ENCODE results near the gene LAMTOR5. TPM values are rescaled to one million over a fixed set of nuclear protein-coding genes. Genes with fewer than 3 reads are reported as not detected.

LAMTOR5 gene
- polyA plus RNA-seq, 3 donors: 304 to 420 (median 368) TPM

- no peak overlapping the region for H3K4me3 Mint-ChIP-seq
- no peaks in the 10 kb centered on the region for H3K27me3 ChIP-seq (ENCODE audit: control insufficient read depth in 2 of 2, insufficient read depth in 2 of 2, low read length in 2 of 2)
- no peak for TF ChIP-seq CTCF (IDR thresholded peaks at IDR 0.05)
- H3K4me2 ChIP-seq (replicated peaks; ENCODE audit: extremely low read depth, low read length, poor library complexity, severe bottlenecking): no peak overlapping the region
- intact Hi-C loops (cut with micrococcal nuclease): no loop called here
- H3K9ac ChIP-seq (ENCODE audit: insufficient read depth, low read length, poor library complexity, severe bottlenecking): no peak overlapping the region
- H3K27ac ChIP-seq (ENCODE audit: low read depth in 1 of 2, low read length in 2 of 2): no peak overlapping the region
- H3K4me3 ChIP-seq (replicated peaks in 1 of 3; ENCODE audit: low read depth in 2 of 3, low read length in 3 of 3): no peak overlapping the region
- no peaks in the 10 kb centered on the region for H3K4me1 ChIP-seq (ENCODE audit: control insufficient read depth in 1 of 2, insufficient read depth in 2 of 2, low read length in 2 of 2)
- no peak for DNase-seq
- peaks cover 9 to 10% (median 9%) of the 10 kb centered on the region in 3 donors for H3K27me3 Mint-ChIP-seq (ENCODE audit: low read depth in 3 of 3)
- no peaks in the 10 kb centered on the region for H3K9me3 Mint-ChIP-seq
- no peaks in the 10 kb centered on the region for H3K9me3 ChIP-seq (replicated peaks in 1 of 2; ENCODE audit: control insufficient read depth in 1 of 2, insufficient read depth in 1 of 2, low read length in 2 of 2)
- H3K27ac Mint-ChIP-seq: no peak overlapping the region
- WGBS (ENCODE audit: insufficient coverage): 98% methylated on average over 8 of the region's 9 CpGs
- H3K79me2 ChIP-seq (ENCODE audit: insufficient read depth, low read length): no peaks in the 10 kb centered on the region
- H3K36me3 Mint-ChIP-seq: no peaks in the 10 kb centered on the region
- no peaks in the 10 kb centered on the region for H3K4me1 Mint-ChIP-seq
- H2AFZ ChIP-seq (ENCODE audit: insufficient read depth, low read depth, low read length, poor library complexity, severe bottlenecking): no peak overlapping the region
- no peaks in the 10 kb centered on the region for H4K20me1 ChIP-seq (ENCODE audit: insufficient read depth, low read length)
- no peaks in the 10 kb centered on the region for H3K36me3 ChIP-seq (replicated peaks in 1 of 2; ENCODE audit: control insufficient read depth in 1 of 2, insufficient read depth in 2 of 2, low read length in 2 of 2)
Measured at GRCh38 chr1:110453829-110454228, 46.3 kb upstream of the LAMTOR5 start.

- no peak overlapping the region for H3K9ac ChIP-seq (ENCODE audit: insufficient read depth, low read length, poor library complexity, severe bottlenecking)
- intact Hi-C loops (cut with micrococcal nuclease): no loop called here
- TF ChIP-seq CTCF (IDR thresholded peaks at IDR 0.05): no peak
- H3K4me1 ChIP-seq (ENCODE audit: control insufficient read depth in 1 of 2, insufficient read depth in 2 of 2, low read length in 2 of 2): no peaks in the 10 kb centered on the region
- H4K20me1 ChIP-seq (ENCODE audit: insufficient read depth, low read length): no peaks in the 10 kb centered on the region
- Mint-ChIP-seq H3K4me1 (no peaks in the 10 kb centered on the region), H3K27ac (no peak overlapping the region), H3K36me3 (no peaks in the 10 kb centered on the region), H3K9me3 (no peaks in the 10 kb centered on the region), H3K27me3 (ENCODE audit: low read depth in 3 of 3) (peaks cover 6 to 10% (median 10%) of the 10 kb centered on the region in 3 donors), H3K4me3 (no peak overlapping the region)
- 92% methylated on average over 6 of the region's 7 CpGs for WGBS (ENCODE audit: insufficient coverage)
- H3K27ac ChIP-seq (ENCODE audit: low read depth in 1 of 2, low read length in 2 of 2): no peak overlapping the region
- H3K4me2 ChIP-seq (replicated peaks; ENCODE audit: extremely low read depth, low read length, poor library complexity, severe bottlenecking): no peak overlapping the region
- no peaks in the 10 kb centered on the region for H3K36me3 ChIP-seq (replicated peaks in 1 of 2; ENCODE audit: control insufficient read depth in 1 of 2, insufficient read depth in 2 of 2, low read length in 2 of 2)
- DNase-seq: no peak
- H3K4me3 ChIP-seq (replicated peaks in 1 of 3; ENCODE audit: low read depth in 2 of 3, low read length in 3 of 3): no peak overlapping the region
- no peaks in the 10 kb centered on the region for H3K27me3 ChIP-seq (ENCODE audit: control insufficient read depth in 2 of 2, insufficient read depth in 2 of 2, low read length in 2 of 2)
- no peaks in the 10 kb centered on the region for H3K9me3 ChIP-seq (replicated peaks in 1 of 2; ENCODE audit: control insufficient read depth in 1 of 2, insufficient read depth in 1 of 2, low read length in 2 of 2)
- H2AFZ ChIP-seq (ENCODE audit: insufficient read depth, low read depth, low read length, poor library complexity, severe bottlenecking): no peak overlapping the region
- no peaks in the 10 kb centered on the region for H3K79me2 ChIP-seq (ENCODE audit: insufficient read depth, low read length)
Measured at GRCh38 chr1:110452330-110452729, 44.8 kb upstream of the LAMTOR5 start.
